Measurements from ENCODE around the gene HOXB8. TPM values are rescaled to one million over a fixed set of nuclear protein-coding genes. Genes with fewer than 3 reads are reported as not detected.

HOXB8 gene
- total and polyA plus RNA-seq, 10 of the 15 experiments (the other 5 are each of a cell fraction or from before 2014, with no cell fraction given) = 0.21 TPM; not detected in 9

- TF ChIP-seq RB1 (IDR thresholded peaks at IDR 0.05; ENCODE audit: borderline replicate concordance) (no peak; the same call in 1 of the 2 replicates), REST (IDR thresholded peaks at IDR 0.05; ENCODE audit: low read depth, low read length) (no peak), MEF2B (IDR thresholded peaks at IDR 0.05; ENCODE audit: partially characterized antibody, poor library complexity, severe bottlenecking) (peak; percentile 75)
Measured at GRCh38 chr17:48610282-48611211, 4.5 kb downstream of the HOXB8 start, which contains the start of gene HOXB7 (continued).

GRCh38 chr17:48609759-48610281, 5.3 kb downstream of the HOXB8 start:
- RAD21 ChIA-PET (ENCODE audit: unreplicated experiment) = interaction anchor here (0.9 to 1.7 kb wide), 5 partner anchors 13 to 529 kb away, joined by 3 to 4 read pairs (median 3); partner anchors contain the start of gene HOXB5
- no TSS peak for BruUV-seq (replicated peaks)
- Histone ChIP-seq H4K20me1 (ENCODE audit: control insufficient read depth, insufficient read depth) (no peaks in the 10 kb centered on the region), H3K4me2 (ENCODE audit: control insufficient read depth, insufficient read depth) (peak overlapping the region; percentile 91), H3K4me3 (peak overlapping the region; percentile 86), H3K9ac (ENCODE audit: control insufficient read depth, insufficient read depth, low read length) (peak overlapping the region; percentile 76), H3K9me3 (replicated peaks; ENCODE audit: control insufficient read depth, insufficient read depth, low read length) (no peaks in the 10 kb centered on the region), H3K27ac (ENCODE audit: control insufficient read depth, insufficient read depth) (no peak overlapping the region), H3K27me3 (replicated peaks in 1 of 2; ENCODE audit: control insufficient read depth in 2 of 2, insufficient read depth in 2 of 2, low read length in 1 of 2) (peaks cover 6 to 13% of the 10 kb centered on the region in 2 experiments; a peak in 3 of 4 replicates), H3K79me2 (ENCODE audit: control insufficient read depth, insufficient read depth, low read length) (no peaks in the 10 kb centered on the region), H3K36me3 (ENCODE audit: control insufficient read depth in 2 of 2, insufficient read depth in 2 of 2, low read length in 1 of 2) (no peaks in the 10 kb centered on the region; a peak in 1 of 4 replicates), H2AFZ (ENCODE audit: control insufficient read depth, low read depth, low read length) (peak overlapping the region; percentile 96), H3K4me1 (ENCODE audit: control insufficient read depth, insufficient read depth, low read length) (peaks cover 11% of the 10 kb centered on the region)
- TF ChIP-seq HDAC6 (IDR thresholded peaks at IDR 0.05; ENCODE audit: unreplicated experiment) (no peak), NRF1 (conservative IDR thresholded peaks at IDR 0.05; ENCODE audit: low read depth, low read length) (no peak), EGR1 (IDR thresholded peaks at IDR 0.05; ENCODE audit: borderline replicate concordance in 1 of 2, low read depth in 2 of 2, low read length in 2 of 2) (peak in 1 of 2 experiments; percentile 13; a peak in 1 of 3 replicates), E4F1 (IDR thresholded peaks at IDR 0.05; ENCODE audit: borderline replicate concordance, partially characterized antibody) (no peak), RAD51 (IDR thresholded peaks at IDR 0.05) (no peak)
- CTCF ChIA-PET = interaction anchor here (0.8 to 1.8 kb wide), 10 partner anchors 9 to 584 kb away, joined by 3 to 8 read pairs (median 4); no protein-coding TSS in a partner anchor
- DNase-seq (ENCODE audit: low read depth, low spot score) = no peak
- FAIRE-seq = no peak
- intact Hi-C loops (cut with micrococcal nuclease; ENCODE audit: unreplicated experiment) (no loop called here), in situ Hi-C loops (cut with MboI) (no loop called here)
- POLR2A ChIA-PET = interaction anchor here (0.6 to 1.7 kb wide), 4 partner anchors 14 to 120 kb away, joined by 3 to 6 read pairs (median 5); no protein-coding TSS in a partner anchor
- ATAC-seq = no peak
- 14% methylated on average over 15 of the region's 15 CpGs for WGBS (ENCODE audit: insufficient coverage, insufficient replicate concordance, low lambda C conversion rate, missing lambda C conversion rate)
- SMC1A ChIA-PET (ENCODE audit: uncharacterized antibody, unreplicated experiment) = interaction anchor here (0.8 to 1.1 kb wide), 3 partner anchors 21 to 584 kb away, joined by 3 read pairs; no protein-coding TSS in a partner anchor
